GM18511 (cell line): ENCODE measurements around the gene FBXO31.
"Not testable (repeated sequence)": the region's sequence is repeated elsewhere in the genome, so short reads cannot be mapped to it uniquely, and the experiment has no call there.

Source experiments
- ATAC-seq: cut with Tn5 transposase; IDR thresholded peaks from one replicate; pipeline ENCODE4 v1.9.1; 2021; ENCODE audit warnings: mild to moderate bottlenecking, moderate library complexity; ENCODE audit not compliant: unreplicated experiment

FBXO31 gene

DNA sequence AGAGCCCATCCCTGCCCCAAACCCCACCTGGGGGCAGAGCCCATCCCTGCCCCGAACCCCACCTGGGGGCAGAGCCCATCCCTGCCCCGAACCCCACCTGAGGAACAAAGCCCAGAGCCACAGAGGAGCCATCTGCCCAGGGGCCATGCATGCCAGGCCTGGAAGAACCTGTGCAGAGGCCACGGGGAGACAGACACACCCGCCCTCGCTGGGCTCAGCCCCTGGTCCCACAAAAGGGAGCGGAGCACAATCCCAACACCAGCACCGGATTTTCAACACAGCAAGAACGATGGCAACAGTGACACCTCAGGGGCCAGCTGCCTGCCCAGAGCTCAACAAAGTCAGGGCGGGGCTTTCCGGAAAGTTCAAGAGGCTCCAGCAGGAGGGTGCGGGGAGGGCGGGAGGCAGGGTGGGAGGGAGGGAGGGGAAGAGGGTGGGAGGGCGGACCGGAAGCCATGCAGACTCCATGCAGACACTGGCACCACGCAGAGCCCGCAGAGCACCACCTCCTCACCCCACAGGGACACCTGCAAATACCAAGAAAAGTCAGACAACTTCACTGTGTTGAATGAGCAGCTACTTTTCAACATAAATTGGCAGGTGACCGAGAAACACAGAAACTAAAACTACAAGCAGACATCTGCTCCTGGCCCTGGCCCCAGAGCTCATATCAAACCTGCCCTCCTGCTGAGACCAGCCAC is 38.5 kb downstream of the FBXO31 start:
- no peak for ATAC-seq

DNA sequence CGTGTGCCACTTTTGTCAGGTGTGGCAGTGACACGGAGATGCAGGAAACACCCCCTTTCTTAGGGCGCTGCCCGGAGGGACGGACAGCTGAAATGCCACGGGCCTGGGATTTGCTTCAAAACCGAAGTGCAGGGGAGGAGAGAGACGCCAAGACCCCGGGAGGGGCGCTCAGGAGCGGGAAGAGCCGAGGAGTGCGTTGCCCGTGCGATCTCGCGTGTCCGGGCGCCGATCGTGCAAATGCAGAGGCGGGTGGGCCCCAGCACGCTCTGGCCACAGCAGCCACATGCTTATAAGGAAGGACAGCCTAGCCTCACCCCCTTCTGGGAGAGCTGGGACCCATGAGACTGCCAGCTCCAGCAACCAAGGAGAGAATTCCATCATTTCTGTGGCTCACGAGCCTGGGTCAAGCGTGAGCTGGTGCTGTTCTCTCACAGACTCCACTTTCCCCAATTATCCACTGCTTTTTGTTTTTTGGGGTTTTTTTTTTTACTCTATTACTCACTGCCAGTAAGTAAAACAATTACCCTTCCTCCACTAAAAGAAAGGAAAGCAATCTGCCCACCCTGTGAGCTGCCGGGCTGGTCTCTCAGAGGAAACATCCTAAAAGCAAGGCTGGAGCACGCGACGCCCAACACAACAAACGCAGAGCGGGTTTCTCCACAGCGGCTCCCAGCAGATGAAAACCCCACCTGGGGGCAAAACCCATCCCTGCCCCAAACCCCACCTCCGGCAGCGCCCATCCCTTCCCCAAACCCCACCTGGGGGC is 39.2 kb downstream of the FBXO31 start:
- ATAC-seq: no peak

DNA sequence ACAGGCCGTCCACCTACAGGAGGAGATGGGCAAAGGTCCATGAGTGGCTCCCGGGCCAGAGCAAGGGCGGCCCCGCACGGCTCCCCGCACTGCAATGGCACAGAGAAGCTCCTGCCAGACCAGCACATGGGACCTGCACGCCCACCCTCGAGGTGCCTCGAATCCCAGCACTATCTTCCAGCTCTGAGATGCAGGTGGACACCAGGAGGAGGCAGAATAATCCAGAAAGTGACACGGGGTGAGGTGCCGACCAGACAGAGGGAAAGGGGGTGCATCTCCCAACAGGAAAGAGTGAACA is 39.9 kb downstream of the FBXO31 start:
- ATAC-seq: no peak

DNA sequence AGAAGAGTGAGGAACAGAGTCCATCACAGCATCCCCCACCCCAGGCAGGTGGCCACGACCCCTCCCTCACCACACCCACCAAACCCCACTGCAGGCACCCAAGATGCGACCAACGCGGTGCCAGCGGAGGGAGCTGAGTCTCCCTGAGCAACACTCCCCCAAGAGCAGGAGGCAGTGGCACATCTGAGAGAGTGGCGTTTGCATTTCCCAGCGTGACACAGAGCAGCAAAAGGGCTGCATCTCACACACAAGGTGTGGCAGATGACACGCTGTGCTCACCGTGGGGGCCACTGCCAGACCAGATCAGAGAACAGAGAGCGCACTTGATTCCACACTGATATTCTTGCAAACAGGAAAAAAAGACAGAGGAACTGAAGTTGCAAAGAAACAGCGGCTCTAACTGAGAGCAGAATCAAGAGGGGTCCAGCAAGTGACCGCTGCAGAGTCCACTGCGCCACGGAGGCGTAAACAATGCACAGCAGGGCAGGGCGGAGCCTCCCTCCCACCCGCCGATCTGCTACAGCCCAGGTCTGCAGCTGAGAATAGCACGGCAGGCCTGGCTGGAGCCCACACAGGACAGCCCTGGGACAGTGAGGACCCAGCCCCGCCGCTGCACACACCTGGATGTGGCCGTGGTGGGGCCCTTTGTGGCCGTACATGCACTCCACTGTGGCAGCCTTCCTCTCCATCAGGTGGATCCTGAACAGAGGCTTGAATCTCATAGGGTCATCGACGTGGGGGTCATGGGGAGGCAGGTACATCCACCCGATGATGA is 40.4 kb downstream of the FBXO31 start:
- no peak for ATAC-seq

DNA sequence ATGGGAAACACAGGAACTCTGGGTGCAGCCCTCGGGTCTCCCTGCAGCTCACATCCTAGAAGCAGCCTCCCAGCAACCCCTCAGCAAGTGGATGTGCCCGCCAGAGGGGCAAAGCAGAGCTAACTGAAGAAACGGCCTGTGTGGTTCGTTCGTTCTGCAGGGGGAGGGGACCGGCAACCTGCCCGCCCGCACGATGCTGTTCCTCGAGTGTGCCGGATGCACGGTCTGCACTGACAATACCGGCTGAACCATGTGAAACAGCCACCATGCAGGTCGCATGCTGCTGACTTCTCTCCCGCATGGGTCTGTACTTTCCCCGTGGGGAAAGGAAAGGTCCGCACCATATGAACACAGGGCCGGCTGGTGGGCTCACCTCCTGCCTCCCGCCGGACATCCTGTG is 41.1 kb downstream of the FBXO31 start:
- no peak for ATAC-seq

DNA sequence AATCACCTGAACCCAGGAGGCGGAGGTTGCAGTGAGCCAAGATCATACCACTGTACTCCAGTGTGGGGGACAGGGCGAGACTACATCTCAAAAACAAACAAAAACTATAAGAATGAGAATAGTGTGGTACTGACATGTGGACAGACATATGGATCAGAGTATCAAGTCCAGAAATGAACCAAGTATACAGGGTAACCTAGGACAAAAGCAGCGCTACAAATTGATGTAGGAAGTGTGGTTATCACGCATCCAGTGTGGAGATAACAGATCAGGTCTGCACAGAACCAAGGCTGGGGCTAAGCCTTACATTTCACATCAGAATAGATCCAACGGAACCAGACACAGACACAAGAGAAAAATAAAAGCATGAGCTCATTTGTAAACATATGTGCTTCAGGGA is 43.4 kb downstream of the FBXO31 start:
- no peak for ATAC-seq

DNA sequence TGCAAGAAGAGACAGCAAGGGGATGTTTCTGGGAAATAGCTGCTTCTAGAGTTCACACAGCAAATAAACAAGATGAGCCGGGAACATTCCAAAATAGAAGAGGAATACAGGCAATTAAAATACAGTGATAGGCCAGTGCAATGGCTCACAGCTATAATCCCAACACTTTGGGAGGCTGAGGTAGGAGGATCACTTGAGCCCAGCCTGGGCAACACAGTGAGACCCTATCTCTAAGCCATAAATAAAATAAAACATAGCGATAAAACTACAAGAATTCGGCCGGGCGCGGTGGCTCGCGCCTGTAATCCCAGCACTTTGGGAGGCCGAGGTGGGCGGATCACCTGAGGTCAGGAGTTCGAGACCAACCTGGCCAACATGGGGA is 43.9 kb downstream of the FBXO31 start:
- not testable (repeated sequence) for ATAC-seq

DNA sequence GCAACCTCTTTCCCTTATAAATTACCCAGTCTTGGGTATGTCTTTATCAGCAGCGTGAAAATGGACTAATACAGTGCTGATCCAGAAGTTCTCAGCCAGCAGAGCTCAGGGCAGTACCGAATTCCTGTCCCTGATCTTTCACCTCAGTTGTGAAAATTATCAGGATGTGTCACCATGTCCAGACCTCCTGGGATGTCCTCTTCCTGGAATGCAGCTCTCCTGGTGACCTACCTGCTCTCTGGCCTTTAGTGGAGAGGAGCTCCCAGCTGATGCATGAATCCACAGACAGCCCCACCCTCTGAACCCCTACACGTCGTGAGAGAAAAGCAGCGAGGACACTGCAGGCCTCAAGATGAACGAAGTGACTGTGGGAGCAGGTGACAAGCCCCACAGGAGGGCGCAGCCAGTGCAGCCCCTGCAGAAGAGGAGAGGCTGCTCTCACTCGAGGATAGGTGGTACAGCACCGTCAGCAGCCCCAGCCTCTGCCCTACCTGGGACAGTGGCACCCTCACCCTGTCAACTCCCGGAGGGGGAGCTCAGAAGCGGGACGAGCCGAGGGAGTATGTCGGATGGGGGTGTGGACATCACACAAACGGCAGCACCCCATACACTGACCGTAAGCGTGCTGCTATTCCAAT is 44.4 kb downstream of the FBXO31 start:
- ATAC-seq: no peak

DNA sequence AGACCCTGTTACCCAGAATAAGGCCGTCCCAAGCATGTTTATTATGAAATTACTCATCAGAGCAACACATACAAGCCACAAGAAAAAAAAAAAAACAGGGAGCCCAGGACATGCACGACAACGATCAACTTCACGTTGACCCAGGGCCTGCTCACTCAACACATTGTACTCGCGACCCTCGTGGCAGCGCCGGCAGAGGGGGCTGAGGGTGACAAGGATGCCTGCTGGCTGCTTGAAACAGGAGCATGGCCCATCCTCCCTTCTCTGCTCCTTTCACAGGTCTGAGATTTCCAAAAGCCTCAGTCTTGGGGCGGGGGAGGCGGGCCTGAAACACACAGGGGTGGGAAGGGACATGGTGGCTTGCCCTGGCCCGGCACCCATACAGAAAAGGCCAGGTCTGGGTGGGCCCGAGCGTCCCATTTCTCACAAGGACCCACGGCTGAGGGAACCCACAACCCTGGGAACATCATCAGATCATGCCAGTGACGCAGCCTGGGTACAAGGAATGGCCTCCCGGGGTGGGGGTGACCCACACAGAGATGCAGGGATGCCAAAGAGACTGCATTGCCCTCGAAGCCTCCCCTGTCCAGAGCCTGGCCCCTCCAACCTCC is 45.3 kb downstream of the FBXO31 start:
- ATAC-seq: no peak

DNA sequence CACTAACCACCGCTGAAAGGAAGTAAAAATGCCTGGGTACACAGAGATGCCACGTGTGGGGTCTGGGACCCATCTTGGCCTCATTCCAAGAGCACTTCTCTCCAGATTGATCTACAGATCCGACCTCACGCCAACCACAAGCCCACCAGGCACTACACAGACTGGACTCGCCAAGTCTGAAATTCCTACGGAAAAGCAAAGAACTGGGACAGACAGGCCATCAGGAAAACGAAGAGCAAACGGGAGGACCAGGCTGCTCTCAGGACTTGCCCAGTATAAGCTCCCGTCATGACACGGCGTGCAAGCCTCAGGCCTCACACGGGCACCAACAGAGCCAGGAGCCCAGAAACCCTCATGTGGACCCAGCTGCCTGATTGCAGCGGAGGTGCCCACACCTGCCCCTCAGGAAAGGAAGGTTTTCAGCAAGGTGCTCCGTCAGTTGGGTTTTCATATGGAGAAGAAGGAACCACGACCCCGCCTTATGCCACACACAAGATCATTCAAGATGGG is 46.3 kb downstream of the FBXO31 start:
- no peak for ATAC-seq

DNA sequence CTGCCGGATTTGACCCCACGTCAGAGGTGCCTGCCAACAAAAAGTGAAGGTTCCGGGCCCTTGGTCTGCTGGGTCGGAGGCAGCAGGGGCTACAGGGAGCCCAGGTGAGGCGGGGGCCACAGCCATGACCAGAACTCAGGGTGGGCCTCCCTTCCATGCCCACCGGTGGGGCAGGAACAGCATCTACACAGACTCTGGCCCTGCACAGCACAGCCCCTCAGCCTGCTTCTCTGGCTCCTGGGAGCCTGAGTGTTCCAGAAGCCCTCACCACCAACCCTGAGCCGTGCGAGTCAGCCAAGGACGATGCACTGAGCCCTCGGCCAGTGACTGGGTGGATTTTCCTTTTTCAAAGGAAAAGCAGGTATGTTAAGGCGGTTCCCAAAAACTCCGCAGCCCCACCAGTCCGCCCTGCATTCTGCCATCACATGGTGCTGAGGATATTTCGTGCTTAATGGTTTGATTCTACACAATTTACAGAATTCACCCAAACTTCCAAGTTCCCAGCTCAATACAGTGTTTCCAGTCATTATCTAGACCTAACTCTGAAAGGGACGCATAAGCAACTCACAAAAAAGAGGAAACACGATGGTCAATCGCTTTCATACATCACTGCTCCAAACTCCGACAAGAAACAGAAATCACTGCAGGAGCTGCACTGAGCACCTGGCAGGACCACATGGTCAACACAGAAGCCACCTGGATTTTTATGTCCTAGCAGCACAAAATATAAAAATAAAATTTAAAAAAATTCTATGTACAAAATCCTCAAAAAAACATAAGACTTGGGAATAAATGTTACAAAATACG is 46.9 kb downstream of the FBXO31 start:
- ATAC-seq: no peak

DNA sequence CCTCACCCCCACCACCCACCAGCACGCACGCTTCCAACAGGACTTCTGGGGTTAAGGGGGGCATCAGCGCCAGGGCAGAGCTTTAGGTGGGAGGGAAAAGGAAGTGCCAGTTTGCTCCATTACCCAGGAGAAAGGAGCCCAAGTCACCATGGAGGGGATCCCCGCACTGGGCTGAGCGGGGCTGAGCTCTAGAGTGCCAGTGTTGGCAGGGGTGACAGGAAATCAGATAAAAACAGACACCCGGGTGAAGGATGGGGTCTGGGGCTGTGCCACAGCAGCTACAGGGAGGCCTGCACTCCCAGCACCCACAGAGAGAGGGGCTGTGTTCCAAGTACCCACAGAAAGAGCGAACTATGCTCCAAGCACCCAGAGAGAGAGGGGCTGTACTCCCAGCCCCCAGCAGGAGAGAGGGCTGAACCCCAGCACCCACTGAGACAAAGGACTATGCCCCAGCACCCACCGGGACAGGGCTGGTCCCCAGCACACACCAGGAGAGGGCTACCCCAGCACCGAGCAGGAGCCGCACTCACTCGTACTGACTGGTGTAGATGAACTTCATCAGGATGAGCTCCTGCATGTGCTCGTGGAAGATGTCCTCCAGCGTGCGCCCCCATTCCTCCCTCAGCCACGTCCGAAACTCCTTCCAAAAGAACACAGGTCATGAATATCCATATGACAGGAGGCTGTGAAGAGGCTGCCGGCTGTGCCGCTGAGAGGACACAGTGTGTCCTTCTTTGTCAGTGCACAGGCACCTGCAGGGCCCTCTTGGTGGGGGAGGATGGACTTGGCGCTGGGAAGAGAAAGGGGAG is 47.7 kb downstream of the FBXO31 start:
- ATAC-seq: no peak

DNA sequence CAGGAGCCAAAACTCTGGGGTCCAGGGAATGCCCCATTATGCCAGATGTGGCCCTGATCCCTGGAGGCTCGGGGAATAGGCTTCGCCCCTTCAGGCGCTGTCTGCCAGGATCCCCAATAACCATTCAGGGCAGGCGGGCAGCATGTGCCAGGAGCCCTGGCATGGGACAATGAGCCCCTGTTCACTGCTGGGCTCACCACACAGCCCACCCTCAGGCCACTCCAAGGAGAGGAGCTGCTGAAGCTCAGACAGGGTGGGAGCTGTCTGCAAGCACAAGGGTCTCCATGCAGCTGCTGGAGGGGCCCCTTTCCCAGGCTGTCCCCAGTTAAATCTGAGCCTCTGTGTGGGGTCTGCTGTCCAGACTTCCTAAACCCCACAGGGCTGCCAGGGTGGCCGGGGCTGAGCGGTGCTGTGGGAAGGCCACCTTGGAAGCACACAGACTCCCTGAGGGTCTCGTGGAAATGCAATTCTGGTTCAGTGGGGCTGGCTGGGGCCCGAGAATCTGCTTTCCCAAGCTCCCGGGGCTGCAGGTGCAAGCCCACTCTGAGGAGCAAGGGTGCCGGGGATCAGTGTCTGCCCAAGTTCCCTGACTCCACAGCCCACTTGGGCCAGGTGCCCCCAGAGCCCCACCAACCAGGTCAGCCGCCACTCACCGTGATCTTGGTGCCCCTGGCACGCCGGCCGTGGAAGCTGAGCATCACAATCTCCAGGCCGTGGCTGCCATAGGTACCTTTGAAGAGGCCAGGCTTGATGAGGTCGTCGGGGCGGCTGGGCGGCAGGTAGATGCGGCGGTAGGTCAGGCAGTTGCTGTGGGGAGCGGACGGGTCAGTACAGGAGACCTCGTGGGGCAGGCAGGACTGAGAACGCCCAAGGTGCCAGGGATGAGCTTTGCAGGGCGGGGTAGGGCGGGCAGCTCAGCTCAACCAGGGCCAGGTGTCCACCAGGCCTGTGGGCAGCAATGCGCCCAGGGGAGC is 48.6 kb downstream of the FBXO31 start:
- ATAC-seq: no peak

DNA sequence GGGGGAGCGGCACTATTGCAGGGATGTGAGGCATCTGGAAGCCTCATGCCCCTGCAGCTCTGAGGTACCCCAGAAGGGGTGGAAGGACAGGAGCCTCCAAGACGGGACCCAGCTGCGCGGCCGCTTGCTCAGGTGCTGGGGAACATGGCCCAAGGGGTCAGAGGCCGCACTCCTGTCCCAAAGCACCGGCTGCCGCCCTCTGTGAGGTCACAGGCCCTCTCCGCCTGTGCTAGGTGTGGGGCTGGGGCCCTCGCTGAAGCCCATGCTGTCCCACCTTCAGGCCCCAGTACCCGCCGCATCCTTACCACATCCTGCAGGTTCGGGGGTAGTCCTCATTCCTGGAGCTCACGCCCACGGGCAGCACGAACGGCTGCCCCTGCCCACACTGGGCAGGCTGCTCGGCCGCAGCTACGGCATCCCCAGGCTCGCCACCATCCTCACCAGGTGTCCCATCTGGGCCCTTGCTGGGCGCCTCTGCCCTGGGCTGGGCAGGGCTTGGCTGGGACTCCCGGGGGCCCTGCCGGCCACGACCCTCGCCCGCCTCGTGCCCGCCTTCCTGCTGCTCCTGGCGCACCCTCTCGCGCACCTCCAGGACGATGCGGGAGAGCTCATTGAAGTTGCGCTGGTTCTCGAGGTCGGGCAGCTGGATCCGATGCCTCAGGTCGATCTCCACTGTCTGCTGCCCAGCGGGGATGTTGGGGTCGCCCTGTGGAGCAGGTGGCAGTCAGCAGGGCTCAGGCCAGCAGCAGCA is 49.8 kb downstream of the FBXO31 start:
- ATAC-seq: no peak

DNA sequence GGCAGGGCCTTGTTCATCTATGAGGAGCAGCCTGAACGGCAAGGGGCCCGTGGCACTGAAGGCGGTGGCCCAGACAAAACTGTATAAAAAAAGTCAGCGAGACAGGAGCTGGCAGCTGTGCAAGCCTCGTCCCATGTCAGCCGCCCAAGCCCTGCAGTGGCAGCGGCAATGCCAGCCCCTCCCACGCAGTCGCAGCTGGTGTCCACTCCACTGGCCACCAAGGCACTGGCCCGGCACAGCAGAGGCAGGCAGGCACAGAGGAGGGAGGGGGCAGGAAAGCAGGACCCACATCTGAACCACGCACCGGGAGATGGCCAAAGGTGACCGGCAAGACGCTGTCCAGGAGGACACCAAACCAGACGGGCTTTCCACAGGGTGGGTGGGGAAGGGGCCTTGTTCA is 50.5 kb downstream of the FBXO31 start:
- ATAC-seq: no peak

DNA sequence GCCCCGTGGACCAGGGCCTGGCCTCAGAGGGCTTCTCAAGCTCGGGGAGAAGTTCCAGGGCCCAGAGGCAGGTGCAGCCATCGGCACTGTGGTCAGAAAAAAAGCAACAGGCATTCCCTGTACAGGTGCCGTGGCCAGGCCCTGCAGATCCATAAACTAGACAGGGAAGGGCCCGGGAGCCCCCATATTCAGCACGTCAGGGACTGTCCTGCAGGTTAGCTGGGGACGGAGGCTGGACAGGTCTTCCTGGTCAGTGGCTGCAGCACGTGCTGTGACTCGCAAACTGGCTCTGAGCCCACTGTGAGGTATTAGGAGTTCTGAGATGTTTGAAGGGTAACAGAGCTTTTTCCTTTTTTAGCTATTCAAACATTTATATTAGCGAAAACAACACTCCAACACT is 51.4 kb downstream of the FBXO31 start:
- ATAC-seq: no peak

DNA sequence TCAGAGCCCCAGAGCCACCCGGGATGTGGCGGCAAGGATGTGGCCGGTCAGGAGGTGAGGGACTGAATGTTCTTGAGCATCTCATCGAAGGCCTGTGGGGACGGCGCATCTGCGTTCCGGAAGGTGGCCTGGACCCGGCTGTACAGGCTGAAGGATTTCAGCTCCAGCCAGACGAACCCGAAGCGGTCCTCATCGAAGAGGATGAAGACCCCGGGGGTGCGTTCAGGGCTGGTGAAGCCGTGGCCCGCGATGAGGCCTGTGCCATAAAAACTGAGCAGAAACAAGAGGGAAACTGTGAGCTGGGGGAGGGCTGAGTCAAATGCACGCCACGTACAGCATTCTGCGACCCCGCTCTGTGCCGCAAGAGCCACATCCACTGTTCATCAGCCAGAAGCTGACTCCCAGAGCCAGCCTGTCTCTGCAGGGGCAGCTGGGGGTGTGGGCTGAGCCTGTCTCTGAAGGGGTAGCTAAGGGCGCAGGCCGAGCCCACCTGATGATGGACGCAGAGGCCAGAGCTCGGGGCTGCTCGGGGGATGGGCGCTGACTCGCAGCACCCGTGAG is 52.3 kb downstream of the FBXO31 start:
- no peak for ATAC-seq
